IMR-90 (cell line): ENCODE results near the gene FAM20A. TPM values are rescaled to one million over a fixed set of nuclear protein-coding genes. Genes with fewer than 3 reads are reported as not detected.

Experiments used
- ATAC-seq: fragments of 200-7000 bp; cut with Tn5 transposase; 2 replicates; pipeline ENCODE4 v1.9.1; 2020; ENCODE audit warnings: low read depth, mild to moderate bottlenecking, moderate library complexity
- BruUV-seq: library from RNA; stranded (reverse); fragments of 400-500 nt; replicated peaks from 2 replicates; lab custom pipeline; 2021; lab: Mats Ljungman, UMichigan
- CTCF ChIA-PET: fragments of 300-600 bp; formaldehyde crosslinking; extraction: SDS; loops from one replicate; lab custom pipeline; 2021; ENCODE audit warnings: antibody characterized with exemption; lab: Yijun Ruan, JAX
- POLR2A ChIA-PET: fragments of 300-600 bp; sonication (Branson Sonifier 250); formaldehyde crosslinking; loops from one replicate; lab custom pipeline; 2022; ENCODE audit warnings: antibody characterized with exemption; ENCODE audit not compliant: unreplicated experiment; lab: Charles Lee
- DNase-seq: peaks from one replicate; pipeline ENCODE4 v3.0.0; 2013
- H2AFZ ChIP-seq: replicated peaks from 2 replicates; pipeline ENCODE3; 2013; ENCODE audit warnings: low read length, mild to moderate bottlenecking; ENCODE audit not compliant: poor library complexity
- H2AK5ac ChIP-seq: 2 replicates; pipeline ENCODE4 v1.6.1; 2013; ENCODE audit warnings: low read depth, low read length, inconsistent platforms
- H2AK9ac ChIP-seq: replicated peaks from 2 replicates; pipeline ENCODE3; 2013; ENCODE audit warnings: mild to moderate bottlenecking, low read depth, low read length, moderate library complexity; ENCODE audit not compliant: poor library complexity
- H2BK120ac ChIP-seq: 2 replicates; pipeline ENCODE4 v1.6.1; 2013; ENCODE audit warnings: low read depth, low read length, inconsistent platforms
- H2BK15ac ChIP-seq: 3 replicates; pipeline ENCODE4 v1.6.1; 2013; ENCODE audit warnings: low read depth, low read length, inconsistent platforms
- H2BK20ac ChIP-seq: 2 replicates; pipeline ENCODE4 v1.6.1; 2013; ENCODE audit warnings: low read depth, mild to moderate bottlenecking, inconsistent platforms, low read length, moderate library complexity
- H2BK5ac ChIP-seq: 2 replicates; pipeline ENCODE4 v1.6.1; 2013; ENCODE audit warnings: mild to moderate bottlenecking, low read depth, low read length, inconsistent platforms; ENCODE audit not compliant: poor library complexity, severe bottlenecking
- H3K14ac ChIP-seq: replicated peaks from 2 replicates; pipeline ENCODE4 v1.6.1; 2013; ENCODE audit warnings: low read depth, low read length, inconsistent platforms
- H3K18ac ChIP-seq: 2 replicates; pipeline ENCODE4 v1.6.1; 2013; ENCODE audit warnings: low read depth, low read length, control low read depth
- H3K23ac ChIP-seq: 2 replicates; pipeline ENCODE4 v1.6.1; 2013; ENCODE audit warnings: low read depth, low read length, inconsistent platforms
- H3K27ac ChIP-seq: 2 replicates; pipeline ENCODE4 v1.5.1; 2013; ENCODE audit warnings: mild to moderate bottlenecking, control low read depth, low read length; ENCODE audit not compliant: insufficient read depth
- H3K27me3 ChIP-seq: 2 replicates; pipeline ENCODE4 v1.6.1; 2013; ENCODE audit warnings: low read length; ENCODE audit not compliant: control insufficient read depth, insufficient read depth
- H3K36me3 ChIP-seq: 2 replicates; pipeline ENCODE4 v1.6.1; 2013; ENCODE audit warnings: low read length, mixed read lengths; ENCODE audit not compliant: control insufficient read depth, insufficient read depth
- H3K4ac ChIP-seq: 2 replicates; pipeline ENCODE4 v1.6.1; 2013; ENCODE audit warnings: low read depth, low read length, inconsistent platforms
- H3K4me1 ChIP-seq: 2 replicates; pipeline ENCODE4 v1.6.1; 2013; ENCODE audit warnings: low read length, mixed read lengths; ENCODE audit not compliant: control insufficient read depth, insufficient read depth
- H3K4me2 ChIP-seq: 2 replicates; pipeline ENCODE4 v1.6.1; 2013; ENCODE audit warnings: low read depth, mild to moderate bottlenecking, control low read depth, low read length, moderate library complexity
- H3K4me3 ChIP-seq: 2 replicates; pipeline ENCODE4 v1.5.1; 2013; ENCODE audit warnings: low read depth, mild to moderate bottlenecking, control low read depth, low read length, moderate library complexity; ENCODE audit not compliant: insufficient read depth
- H3K56ac ChIP-seq: 2 replicates; pipeline ENCODE4 v1.6.1; 2013; ENCODE audit warnings: low read length, inconsistent platforms; ENCODE audit not compliant: insufficient read depth; ENCODE audit errors: extremely low read depth
- H3K79me1 ChIP-seq, 2 experiments: 2 replicates each; pipeline ENCODE4 v1.6.1; 2013; ENCODE audit warnings: low read length in 2 of 2, inconsistent platforms in 1 of 2, low read depth in 1 of 2
- H3K9ac ChIP-seq: 2 replicates; pipeline ENCODE4 v1.6.1; 2013; ENCODE audit warnings: low read depth, low read length, control low read depth
- H3K9me1 ChIP-seq: 2 replicates; pipeline ENCODE4 v1.6.1; 2013; ENCODE audit warnings: low read length, inconsistent platforms; ENCODE audit not compliant: insufficient read depth
- H3K9me3 ChIP-seq: 2 replicates; pipeline ENCODE4 v1.6.1; 2013; ENCODE audit warnings: low read length; ENCODE audit not compliant: control insufficient read depth, insufficient read depth
- H4K20me1 ChIP-seq: 2 replicates; pipeline ENCODE4 v1.6.1; 2013; ENCODE audit warnings: low read length, inconsistent platforms; ENCODE audit not compliant: insufficient read depth
- H4K5ac ChIP-seq: 2 replicates; pipeline ENCODE4 v1.6.1; 2013; ENCODE audit warnings: mild to moderate bottlenecking, low read depth, low read length, control low read depth
- H4K8ac ChIP-seq, 2 experiments: 2 replicates each; pipeline ENCODE4 v1.6.1; 2013; ENCODE audit warnings: low read depth in 2 of 2, low read length in 2 of 2, control low read depth in 1 of 2, inconsistent platforms in 1 of 2
- H4K91ac ChIP-seq: 2 replicates; pipeline ENCODE4 v1.6.1; 2013; ENCODE audit warnings: low read depth, low read length, inconsistent platforms; ENCODE audit not compliant: insufficient read depth
- BHLHE40 ChIP-seq: fragments of 150-350 bp; IDR thresholded peaks from 2 replicates; pipeline ENCODE4 v1.6.1; 2016; ENCODE audit warnings: mild to moderate bottlenecking, low read depth, low read length
- CEBPB ChIP-seq: IDR thresholded peaks from 2 replicates; pipeline ENCODE4 v1.6.1; 2012; ENCODE audit warnings: low read depth, low read length, improper control_type of control experiment
- CHD1 ChIP-seq: IDR thresholded peaks from 2 replicates; pipeline ENCODE4 v1.6.1; 2012; ENCODE audit warnings: low read depth, low read length, improper control_type of control experiment
- ELK1 ChIP-seq: fragments of 150-350 bp; IDR thresholded peaks from 2 replicates; pipeline ENCODE4 v1.6.1; 2016; ENCODE audit warnings: low read depth, mild to moderate bottlenecking, low read length, moderate library complexity, borderline replicate concordance
- FOS ChIP-seq: fragments of 150-350 bp; IDR thresholded peaks from 2 replicates; pipeline ENCODE4 v1.6.1; 2016; ENCODE audit warnings: low read depth, low read length
- MXI1 ChIP-seq: IDR thresholded peaks from 2 replicates; pipeline ENCODE4 v1.6.1; 2012; ENCODE audit warnings: low read depth, mild to moderate bottlenecking, low read length, moderate library complexity, borderline replicate concordance
- RAD21 ChIP-seq: IDR thresholded peaks from 2 replicates; pipeline ENCODE4 v1.6.1; 2012; ENCODE audit warnings: low read length, improper control_type of control experiment
- SMC3 ChIP-seq: fragments of 150-350 bp; IDR thresholded peaks from 2 replicates; pipeline ENCODE4 v1.6.1; 2016; ENCODE audit warnings: low read depth, mild to moderate bottlenecking, antibody characterized with exemption, low read length, moderate library complexity
- WGBS, 2 experiments: methylation state at CpG; one replicate each; pipeline versions ENCODE4 v1.1.5 to v1.1.7; 2013; ENCODE audit warnings: missing lambda C conversion rate in 2 of 2; ENCODE audit not compliant: insufficient read length in 1 of 2; ENCODE audit errors: extremely low coverage in 2 of 2; 5-methylcytosine and 5-hydroxymethylcytosine counted together
- dilution Hi-C: fragments of 300-500 bp; cut with HindIII; formaldehyde crosslinking; loops from one replicate; pipeline ENCODE4 v1.14.3; 2018; ENCODE audit warnings: low sequenced_read_pairs; ENCODE audit not compliant: unreplicated experiment
- in situ Hi-C: fragments of 300-500 bp; cut with MboI; formaldehyde crosslinking; loops from 3 replicates; pipeline ENCODE4 v1.14.3; 2019; ENCODE audit warnings: low sequenced_read_pairs, inconsistent platforms, mixed read lengths
- intact Hi-C: fragments of 100-400 bp; cut with micrococcal nuclease; formaldehyde crosslinking; loops from 2 replicates; pipeline ENCODE4 v1.10.0; 2022
- polyA plus RNA-seq, 3 experiments: library from polyadenylated mRNA; depleted of rRNA; stranded (reverse); fragments of >200 nt; gene quantifications; 2 replicates each; pipeline ENCODE4 v1.2.3, GENCODE V29; 2012; ENCODE audit warnings: low replicate concordance in 1 of 3
- total RNA-seq: library from RNA; depleted of rRNA; stranded (reverse); fragments of >200 nt; gene quantifications from 2 replicates; pipeline ENCODE4 v1.2.3, GENCODE V29; 2012
- TF ChIP-seq, protein P1 (sequence below): fragments of 150-350 bp; IDR thresholded peaks from 2 replicates; pipeline ENCODE4 v1.6.1; 2017; ENCODE audit warnings: mild to moderate bottlenecking, antibody characterized with exemption, low read length, low read depth

FAM20A gene
- total and polyA plus RNA-seq, 2 of the 4 experiments (the other 2 are of a cell fraction): not detected

DNA sequence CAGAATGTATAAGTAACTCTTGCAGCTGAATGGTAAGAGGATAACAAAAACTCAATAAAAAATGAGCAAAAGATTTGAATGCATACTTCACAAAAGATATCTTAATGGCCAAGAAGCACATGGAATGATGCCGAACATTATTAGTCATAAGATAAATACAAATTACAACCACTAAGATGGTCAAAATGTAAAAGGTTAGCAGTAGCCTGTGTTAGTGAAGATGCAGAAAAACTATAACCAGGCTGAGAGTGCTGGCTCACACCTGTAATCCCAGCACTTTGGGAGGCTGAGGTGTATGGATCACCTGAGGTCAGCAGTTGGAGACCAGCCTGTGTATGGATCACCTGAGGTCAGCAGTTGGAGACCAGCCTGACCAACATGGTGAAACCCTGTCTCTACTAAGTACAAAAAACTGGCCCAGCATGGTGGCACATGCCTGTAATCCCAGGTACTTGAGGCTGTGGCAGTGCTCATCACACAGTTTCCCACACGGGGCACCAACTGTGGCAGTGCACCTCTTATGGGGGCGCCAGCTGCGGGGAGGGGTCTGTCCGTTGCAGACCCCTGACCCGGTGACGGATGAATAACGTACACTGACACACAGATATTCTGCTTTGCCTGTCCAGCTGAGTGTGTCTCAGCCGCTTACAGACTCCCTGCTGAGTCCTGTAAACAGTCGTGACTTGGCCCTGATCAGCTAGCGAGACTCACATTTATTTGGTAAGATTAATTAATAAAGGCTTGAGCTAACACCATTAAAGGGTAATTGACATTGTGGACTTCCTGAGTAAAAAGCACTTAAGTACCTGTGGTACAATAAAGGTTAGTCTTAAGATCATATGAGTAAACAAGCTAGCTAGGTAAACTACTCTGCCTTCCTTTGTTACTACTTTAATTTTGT is 45.7 kb upstream of the FAM20A start:
- Histone ChIP-seq H3K27me3 (no peaks in the 10 kb centered on the region), H2BK120ac (no peak overlapping the region), H3K9ac (no peak overlapping the region), H2BK20ac (no peak overlapping the region), H4K5ac (no peak overlapping the region), H2BK5ac (no peak overlapping the region), H3K18ac (no peak overlapping the region), H3K14ac (no peak overlapping the region), H2AK5ac (no peak overlapping the region), H4K20me1 (no peaks in the 10 kb centered on the region), H3K23ac (no peak overlapping the region), H3K4me1 (no peaks in the 10 kb centered on the region), H4K8ac (no peak overlapping the region), H3K4ac (no peak overlapping the region), H3K79me1 (no peaks in the 10 kb centered on the region), H2AK9ac (no peak overlapping the region), H3K56ac (no peak overlapping the region), H2AFZ (no peak overlapping the region), H2BK15ac (no peak overlapping the region), H3K9me1 (no peaks in the 10 kb centered on the region), H4K91ac (no peak overlapping the region), H3K36me3 (no peaks in the 10 kb centered on the region), H3K27ac (no peak overlapping the region), H3K4me2 (no peak overlapping the region), H3K9me3 (no peaks in the 10 kb centered on the region), H3K4me3 (no peak overlapping the region)
- TF ChIP-seq, protein P1, sequence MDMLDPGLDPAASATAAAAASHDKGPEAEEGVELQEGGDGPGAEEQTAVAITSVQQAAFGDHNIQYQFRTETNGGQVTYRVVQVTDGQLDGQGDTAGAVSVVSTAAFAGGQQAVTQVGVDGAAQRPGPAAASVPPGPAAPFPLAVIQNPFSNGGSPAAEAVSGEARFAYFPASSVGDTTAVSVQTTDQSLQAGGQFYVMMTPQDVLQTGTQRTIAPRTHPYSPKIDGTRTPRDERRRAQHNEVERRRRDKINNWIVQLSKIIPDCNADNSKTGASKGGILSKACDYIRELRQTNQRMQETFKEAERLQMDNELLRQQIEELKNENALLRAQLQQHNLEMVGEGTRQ: no peak
- TF ChIP-seq CHD1: no peak
- no peak for TF ChIP-seq RAD21
- no peak for TF ChIP-seq MXI1
- TF ChIP-seq SMC3: no peak
- TF ChIP-seq FOS: no peak
- TF ChIP-seq CEBPB: no peak
- no peak for TF ChIP-seq BHLHE40
- TF ChIP-seq ELK1: no peak
- ChIA-PET CTCF (no interaction called here), POLR2A (no interaction called here)
- ATAC-seq (no peak), DNase-seq (no peak)
- dilution Hi-C loops: no loop called here
- 73% methylated on average over 3 of the region's 11 CpGs; no CpG with 5 or more reads in 1 of the 2 experiments for WGBS, 2 experiments
- no TSS peak for BruUV-seq
- in situ Hi-C loops: no loop called here
- intact Hi-C loops: no loop called here
